ENCODE results near the gene ETV6.

The ETV6 gene

DNA sequence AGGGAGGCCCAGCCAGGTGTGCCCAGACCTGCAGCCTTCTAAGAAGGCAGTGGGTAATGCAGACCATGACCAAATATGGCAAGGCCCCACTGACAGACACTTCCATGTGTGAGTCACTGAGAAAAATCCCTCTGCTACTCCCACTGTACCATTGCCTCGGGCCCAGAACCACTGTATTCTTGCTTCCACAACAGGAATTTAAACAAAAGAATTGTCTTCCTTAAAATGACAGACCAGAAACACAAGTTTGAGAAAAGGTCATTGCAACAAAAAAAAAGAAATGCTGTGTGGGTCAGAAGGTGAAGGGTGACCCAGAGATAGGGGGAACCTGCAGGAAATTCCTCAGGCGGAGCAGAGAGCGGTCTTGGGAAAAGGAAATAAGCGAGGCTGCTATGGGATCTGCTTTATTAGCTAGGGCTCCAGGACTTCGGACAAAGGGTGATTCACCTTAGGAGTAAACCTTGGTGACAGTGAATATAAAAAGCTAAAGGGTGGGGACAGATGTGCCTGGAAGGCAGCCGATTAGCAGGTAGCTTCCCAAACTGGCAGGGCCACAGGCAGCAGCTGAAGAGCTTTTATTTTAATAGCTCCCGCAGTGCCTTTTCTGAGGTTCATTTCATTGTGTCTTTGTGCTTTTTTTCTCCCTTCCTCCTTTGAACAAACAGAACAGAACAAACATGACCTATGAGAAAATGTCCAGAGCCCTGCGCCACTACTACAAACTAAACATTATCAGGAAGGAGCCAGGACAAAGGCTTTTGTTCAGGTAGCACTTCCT is 236.0 kb downstream of the ETV6 start:
- no peak overlapping the region for H2BK15ac ChIP-seq (replicated peaks; ENCODE audit: low read depth)
- no peak overlapping the region for H2BK120ac ChIP-seq (ENCODE audit: low read depth, low read length)
- H3K18ac ChIP-seq (ENCODE audit: low read length): peak overlapping the region; percentile 40
- H2AK5ac ChIP-seq (ENCODE audit: low read length): no peak overlapping the region
- peak; percentile 68 for DNase-seq
- H3K79me1 ChIP-seq (ENCODE audit: low read length): no peaks in the 10 kb centered on the region
- peak overlapping the region; percentile 54 for H3K27ac ChIP-seq (ENCODE audit: low read depth, low read length)
- no peak overlapping the region for H3K23ac ChIP-seq (ENCODE audit: low read length)
- H3K4me2 ChIP-seq (ENCODE audit: low read length): no peak overlapping the region
- H3K9ac ChIP-seq (ENCODE audit: low read length): no peak overlapping the region
- no peak overlapping the region for H2BK5ac ChIP-seq (ENCODE audit: low read length)
- no peak overlapping the region for H4K8ac ChIP-seq (ENCODE audit: low read depth, low read length)
- no peak overlapping the region for H3K4ac ChIP-seq (ENCODE audit: low read depth, low read length)
- no peak overlapping the region for H4K5ac ChIP-seq (ENCODE audit: low read length)
- no peaks in the 10 kb centered on the region for H3K79me2 ChIP-seq (ENCODE audit: control insufficient read depth, insufficient read depth, low read length)
- no peaks in the 10 kb centered on the region for H3K4me1 ChIP-seq (ENCODE audit: control insufficient read depth, low read depth, low read length)
- WGBS (ENCODE audit: extremely low coverage, insufficient coverage, low lambda C conversion rate): no CpG with 5 or more reads among the region's 8 CpGs
- no peak overlapping the region for H3K4me3 ChIP-seq (ENCODE audit: low read length)
- no peaks in the 10 kb centered on the region for H3K36me3 ChIP-seq (ENCODE audit: control insufficient read depth, insufficient read depth, low read length)
- peak overlapping the region; percentile 58 for H3K56ac ChIP-seq (ENCODE audit: low read length)
- no peaks in the 10 kb centered on the region for H3K27me3 ChIP-seq (ENCODE audit: insufficient read depth, low read length, poor library complexity)

DNA sequence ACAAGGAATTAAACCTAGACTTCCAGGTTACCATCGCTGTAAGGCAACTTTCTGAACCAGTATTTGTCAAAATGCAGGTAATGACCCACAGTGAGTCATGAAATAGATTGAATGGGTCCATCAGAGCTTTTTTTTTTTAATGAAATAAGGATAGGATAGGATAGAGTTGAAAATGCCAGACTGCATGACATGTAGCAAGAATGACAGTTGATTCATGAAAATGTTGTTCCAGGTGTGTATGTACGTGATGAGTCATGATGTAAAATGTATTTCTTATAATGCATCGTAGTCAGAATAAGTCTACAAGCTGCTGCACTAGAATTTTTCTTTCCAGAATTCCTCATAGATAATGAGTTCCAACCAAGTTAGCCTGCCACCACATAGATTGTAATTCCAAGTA is 236.9 kb downstream of the ETV6 start:
- Histone ChIP-seq H2BK120ac (ENCODE audit: low read depth, low read length) (no peak overlapping the region), H3K79me2 (ENCODE audit: control insufficient read depth, insufficient read depth, low read length) (no peaks in the 10 kb centered on the region), H3K4me3 (ENCODE audit: low read length) (no peak overlapping the region), H4K8ac (ENCODE audit: low read depth, low read length) (no peak overlapping the region), H2BK5ac (ENCODE audit: low read length) (no peak overlapping the region), H3K27me3 (ENCODE audit: insufficient read depth, low read length, poor library complexity) (no peaks in the 10 kb centered on the region), H2AK5ac (ENCODE audit: low read length) (no peak overlapping the region), H3K4me2 (ENCODE audit: low read length) (no peak overlapping the region), H3K27ac (ENCODE audit: low read depth, low read length) (no peak overlapping the region), H3K4ac (ENCODE audit: low read depth, low read length) (no peak overlapping the region), H3K23ac (ENCODE audit: low read length) (no peak overlapping the region), H3K18ac (ENCODE audit: low read length) (no peak overlapping the region), H3K4me1 (ENCODE audit: control insufficient read depth, low read depth, low read length) (no peaks in the 10 kb centered on the region), H2BK15ac (replicated peaks; ENCODE audit: low read depth) (no peak overlapping the region), H3K9ac (ENCODE audit: low read length) (no peak overlapping the region), H3K56ac (ENCODE audit: low read length) (no peak overlapping the region), H3K79me1 (ENCODE audit: low read length) (no peaks in the 10 kb centered on the region), H3K36me3 (ENCODE audit: control insufficient read depth, insufficient read depth, low read length) (no peaks in the 10 kb centered on the region), H4K5ac (ENCODE audit: low read length) (no peak overlapping the region)
- WGBS (ENCODE audit: extremely low coverage, insufficient coverage, low lambda C conversion rate): no CpG with 5 or more reads among the region's 3 CpGs
- no peak for DNase-seq

DNA sequence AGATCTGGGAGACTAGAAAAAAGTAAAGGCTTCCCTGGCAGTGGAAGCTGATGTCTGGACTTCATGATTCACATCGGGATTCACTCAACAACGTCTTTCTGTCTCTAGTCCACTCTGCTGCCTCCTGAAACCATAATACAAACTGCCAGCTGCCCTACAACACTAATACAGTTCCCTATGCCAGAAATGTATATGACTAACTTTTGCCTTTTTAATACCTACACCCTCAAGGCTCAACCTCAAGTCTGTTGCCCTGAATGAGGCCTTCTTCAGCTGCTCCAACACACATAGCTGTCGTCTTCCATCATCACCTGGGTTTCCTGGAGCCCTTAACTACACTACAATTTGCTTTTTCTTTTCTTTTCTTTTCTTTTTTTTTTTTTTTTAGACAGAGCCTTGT is 238.6 kb downstream of the ETV6 start:
- H3K9ac ChIP-seq (ENCODE audit: low read length): no peak overlapping the region
- H3K4me2 ChIP-seq (ENCODE audit: low read length): no peak overlapping the region
- no peak overlapping the region for H4K8ac ChIP-seq (ENCODE audit: low read depth, low read length)
- no peak overlapping the region for H2BK15ac ChIP-seq (replicated peaks; ENCODE audit: low read depth)
- H3K79me2 ChIP-seq (ENCODE audit: control insufficient read depth, insufficient read depth, low read length): no peaks in the 10 kb centered on the region
- no peak overlapping the region for H3K18ac ChIP-seq (ENCODE audit: low read length)
- H3K56ac ChIP-seq (ENCODE audit: low read length): no peak overlapping the region
- no peaks in the 10 kb centered on the region for H3K36me3 ChIP-seq (ENCODE audit: control insufficient read depth, insufficient read depth, low read length)
- no CpG with 5 or more reads among the region's 3 CpGs for WGBS (ENCODE audit: extremely low coverage, insufficient coverage, low lambda C conversion rate)
- H3K23ac ChIP-seq (ENCODE audit: low read length): no peak overlapping the region
- no peak overlapping the region for H3K4me3 ChIP-seq (ENCODE audit: low read length)
- H3K4me1 ChIP-seq (ENCODE audit: control insufficient read depth, low read depth, low read length): no peaks in the 10 kb centered on the region
- H4K5ac ChIP-seq (ENCODE audit: low read length): no peak overlapping the region
- no peak for DNase-seq
- no peak overlapping the region for H2BK5ac ChIP-seq (ENCODE audit: low read length)
- H2BK120ac ChIP-seq (ENCODE audit: low read depth, low read length): no peak overlapping the region
- no peak overlapping the region for H3K4ac ChIP-seq (ENCODE audit: low read depth, low read length)
- H3K27me3 ChIP-seq (ENCODE audit: insufficient read depth, low read length, poor library complexity): no peaks in the 10 kb centered on the region
- H2AK5ac ChIP-seq (ENCODE audit: low read length): no peak overlapping the region
- no peak overlapping the region for H3K27ac ChIP-seq (ENCODE audit: low read depth, low read length)
- no peaks in the 10 kb centered on the region for H3K79me1 ChIP-seq (ENCODE audit: low read length)

DNA sequence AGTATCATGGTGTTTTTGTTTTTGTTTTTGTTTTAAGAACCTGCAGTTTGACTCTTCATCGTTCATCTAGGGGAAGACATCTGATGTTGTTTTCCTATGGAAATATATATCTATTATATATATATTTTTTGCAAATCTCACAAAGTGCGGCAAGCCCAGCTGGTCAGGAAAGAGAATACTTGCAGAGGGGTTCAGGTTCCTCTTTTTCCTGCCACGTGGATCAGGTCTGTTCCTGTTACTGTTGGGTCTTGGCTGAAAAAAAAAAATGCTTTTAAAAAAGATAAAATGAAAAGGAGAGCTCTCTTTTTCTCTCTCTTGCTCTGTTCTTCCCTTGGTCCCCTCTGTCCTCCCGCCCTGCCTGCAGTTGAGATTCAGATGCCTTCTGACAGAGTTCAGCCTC is 241.9 kb downstream of the ETV6 start:
- Histone ChIP-seq H3K9ac (ENCODE audit: low read length) (no peak overlapping the region), H3K23ac (ENCODE audit: low read length) (no peak overlapping the region), H2AK5ac (ENCODE audit: low read length) (no peak overlapping the region), H3K79me1 (ENCODE audit: low read length) (no peaks in the 10 kb centered on the region), H3K79me2 (ENCODE audit: control insufficient read depth, insufficient read depth, low read length) (no peaks in the 10 kb centered on the region), H4K5ac (ENCODE audit: low read length) (no peak overlapping the region), H3K36me3 (ENCODE audit: control insufficient read depth, insufficient read depth, low read length) (no peaks in the 10 kb centered on the region), H3K4me2 (ENCODE audit: low read length) (no peak overlapping the region), H2BK15ac (replicated peaks; ENCODE audit: low read depth) (no peak overlapping the region), H3K4me3 (ENCODE audit: low read length) (no peak overlapping the region), H3K4me1 (ENCODE audit: control insufficient read depth, low read depth, low read length) (no peaks in the 10 kb centered on the region), H3K27ac (ENCODE audit: low read depth, low read length) (no peak overlapping the region), H2BK120ac (ENCODE audit: low read depth, low read length) (no peak overlapping the region), H2BK5ac (ENCODE audit: low read length) (no peak overlapping the region), H3K4ac (ENCODE audit: low read depth, low read length) (no peak overlapping the region), H3K27me3 (ENCODE audit: insufficient read depth, low read length, poor library complexity) (no peaks in the 10 kb centered on the region), H4K8ac (ENCODE audit: low read depth, low read length) (no peak overlapping the region), H3K18ac (ENCODE audit: low read length) (no peak overlapping the region), H3K56ac (ENCODE audit: low read length) (no peak overlapping the region)
- DNase-seq: no peak
- WGBS (ENCODE audit: extremely low coverage, insufficient coverage, low lambda C conversion rate): no CpG with 5 or more reads among the region's 4 CpGs

DNA sequence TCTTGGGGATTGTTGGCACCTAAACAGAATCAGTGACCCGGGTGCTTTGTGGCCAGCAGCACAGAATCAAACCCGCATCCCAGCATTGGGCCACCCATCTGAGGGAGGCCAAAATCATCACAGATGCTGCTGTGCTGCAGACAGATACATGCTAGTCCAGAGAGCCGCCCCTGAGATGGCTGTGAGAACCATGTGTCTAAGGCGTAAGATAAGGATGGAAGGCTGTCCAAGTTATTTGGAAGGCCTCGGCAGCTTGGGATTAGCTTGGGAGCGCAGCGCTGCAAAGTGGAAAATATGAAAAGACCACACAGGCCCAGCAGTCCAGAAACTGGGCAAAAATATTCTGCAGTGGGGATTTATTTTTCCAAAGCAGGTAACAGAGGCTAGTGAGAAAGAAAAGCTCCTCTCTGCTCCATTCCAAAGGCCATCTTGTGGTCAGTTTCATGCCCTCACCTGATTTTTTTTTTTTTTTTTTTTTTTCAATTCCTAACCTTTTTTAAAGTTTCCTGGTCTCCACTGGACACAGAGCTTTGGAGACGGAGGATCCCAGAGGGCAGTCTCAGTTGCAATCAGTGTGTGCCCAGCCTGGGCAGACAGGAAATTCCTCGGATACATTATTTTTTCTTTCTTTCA is 242.4 kb downstream of the ETV6 start:
- no peak overlapping the region for H2AK5ac ChIP-seq (ENCODE audit: low read length)
- H2BK5ac ChIP-seq (ENCODE audit: low read length): no peak overlapping the region
- no peak overlapping the region for H2BK15ac ChIP-seq (replicated peaks; ENCODE audit: low read depth)
- H3K27me3 ChIP-seq (ENCODE audit: insufficient read depth, low read length, poor library complexity): no peaks in the 10 kb centered on the region
- no peak overlapping the region for H4K8ac ChIP-seq (ENCODE audit: low read depth, low read length)
- no peak overlapping the region for H3K4ac ChIP-seq (ENCODE audit: low read depth, low read length)
- no peak overlapping the region for H3K4me2 ChIP-seq (ENCODE audit: low read length)
- no peak overlapping the region for H3K27ac ChIP-seq (ENCODE audit: low read depth, low read length)
- H3K79me1 ChIP-seq (ENCODE audit: low read length): no peaks in the 10 kb centered on the region
- no peak overlapping the region for H3K23ac ChIP-seq (ENCODE audit: low read length)
- no peak overlapping the region for H3K9ac ChIP-seq (ENCODE audit: low read length)
- H3K79me2 ChIP-seq (ENCODE audit: control insufficient read depth, insufficient read depth, low read length): no peaks in the 10 kb centered on the region
- H4K5ac ChIP-seq (ENCODE audit: low read length): no peak overlapping the region
- H3K36me3 ChIP-seq (ENCODE audit: control insufficient read depth, insufficient read depth, low read length): no peaks in the 10 kb centered on the region
- no peak overlapping the region for H3K18ac ChIP-seq (ENCODE audit: low read length)
- no CpG with 5 or more reads among the region's 9 CpGs for WGBS (ENCODE audit: extremely low coverage, insufficient coverage, low lambda C conversion rate)
- H3K4me3 ChIP-seq (ENCODE audit: low read length): no peak overlapping the region
- H3K4me1 ChIP-seq (ENCODE audit: control insufficient read depth, low read depth, low read length): no peaks in the 10 kb centered on the region
- H3K56ac ChIP-seq (ENCODE audit: low read length): no peak overlapping the region
- no peak overlapping the region for H2BK120ac ChIP-seq (ENCODE audit: low read depth, low read length)
- DNase-seq: peak; percentile 26

Measured in mesendoderm (in vitro differentiated cells).